GM23248 (cell line): ENCODE results near the gene PLIN3.

Experiments used
- EZH2 ChIP-seq: fragments of 200-600 bp; sonication (generic); IDR thresholded peaks from 2 replicates; pipeline ENCODE4 v1.6.1; 2018; ENCODE audit warnings: antibody characterized with exemption, mild to moderate bottlenecking; ENCODE audit not compliant: insufficient read depth, poor library complexity, severe bottlenecking
- EZH2phosphoT487 ChIP-seq: fragments of 200-600 bp; sonication (generic); IDR thresholded peaks from 2 replicates; pipeline ENCODE4 v1.6.1; 2018; ENCODE audit warnings: antibody characterized with exemption, moderate library complexity, mild to moderate bottlenecking, low read depth; ENCODE audit not compliant: insufficient read depth

DNA sequence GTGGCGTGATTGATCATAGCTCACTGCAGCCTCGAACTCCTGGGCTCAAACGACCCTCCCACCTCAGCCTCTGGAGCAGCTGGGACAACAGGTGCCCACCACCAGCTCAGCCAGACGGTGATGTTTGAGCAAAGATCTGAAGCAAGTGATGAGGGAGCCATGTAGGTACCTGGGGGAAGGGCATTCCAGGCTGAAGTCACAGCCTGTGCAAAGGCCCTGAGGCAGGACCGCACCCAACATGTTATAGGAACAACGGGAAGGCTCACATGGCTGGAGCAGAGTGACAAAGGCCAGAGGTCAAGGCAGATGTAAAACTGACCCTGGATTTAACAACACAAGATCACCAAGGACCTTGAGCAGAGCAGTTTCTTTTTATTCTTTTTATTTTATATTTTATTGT lies 61.1 kb downstream of the PLIN3 start:
- TF ChIP-seq EZH2, result no peak
- TF ChIP-seq EZH2phosphoT487, result no peak
